ENCODE measurements around the gene NEO1.
A peak's percentile ranks its signal among the peaks of the same experiment; 100 is the strongest.

Gene NEO1

GRCh38 chr15:73033611-73034010 is 18.7 kb upstream of the NEO1 start:
- no peak for DNase-seq

DNA sequence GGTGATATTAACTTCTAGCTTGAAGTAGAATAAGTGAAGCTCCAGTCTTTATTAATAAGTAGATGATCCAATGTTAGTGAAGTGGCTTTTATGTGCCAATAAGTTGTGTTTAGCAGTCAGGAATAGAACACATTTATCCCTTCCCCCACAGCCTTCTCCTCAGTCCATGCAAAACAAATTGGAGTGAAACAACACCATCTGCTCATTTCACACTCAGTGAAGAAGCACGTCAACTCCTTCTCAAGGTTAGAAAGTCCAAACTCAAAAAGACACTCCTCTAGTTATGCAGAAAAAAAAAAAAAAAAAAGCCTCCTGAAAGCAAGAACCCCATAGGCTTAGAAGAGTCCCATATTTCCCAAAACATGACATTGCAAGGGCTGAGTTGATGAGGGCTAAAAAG is 18.0 kb upstream of the NEO1 start:
- no peak for DNase-seq

- DNase-seq, result no peak
Observed at GRCh38 chr15:73035221-73035620, 17.0 kb upstream of the NEO1 start.

- no peak for DNase-seq
Observed at GRCh38 chr15:73038220-73038619, 14.0 kb upstream of the NEO1 start.

- DNase-seq, result no peak
Observed at GRCh38 chr15:73046073-73046472, 6.2 kb upstream of the NEO1 start.

- DNase-seq, result no peak
Observed at GRCh38 chr15:73047882-73048281, 4.4 kb upstream of the NEO1 start.

- no peak for DNase-seq
Observed at GRCh38 chr15:73048624-73049295, 3.5 kb upstream of the NEO1 start.

DNA sequence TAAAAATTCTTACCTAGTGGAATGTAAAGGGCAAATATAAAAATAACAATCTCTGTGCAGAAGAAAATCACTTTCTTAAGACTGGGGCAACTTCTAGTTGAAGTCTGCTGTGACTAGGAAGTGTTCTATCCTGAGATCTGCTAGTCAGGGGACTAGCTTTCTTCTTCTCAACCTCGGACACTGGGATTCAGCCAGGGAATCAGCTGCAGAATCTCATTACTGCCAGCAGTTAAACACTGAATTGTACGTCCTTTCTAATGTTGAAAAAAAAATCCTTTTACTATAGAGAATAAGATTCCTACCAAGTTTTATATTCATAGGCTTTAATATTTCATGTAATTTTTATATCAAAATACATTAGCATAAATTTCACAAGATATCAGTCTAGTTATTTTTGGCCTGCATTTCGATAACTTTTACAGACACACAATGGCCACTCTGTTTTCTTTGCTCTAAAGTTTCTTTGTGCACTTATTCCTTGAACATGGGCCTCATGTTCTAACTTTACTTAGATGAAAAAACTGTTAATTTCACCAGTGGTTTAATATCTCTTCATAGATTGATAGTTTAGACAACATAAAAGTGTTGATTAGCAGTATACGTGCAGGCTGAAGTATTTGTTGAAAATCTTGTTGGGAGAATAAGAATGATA is 2.6 kb upstream of the NEO1 start:
- DNase-seq, result no peak

GRCh38 chr15:73050561-73051295 is 1.5 kb upstream of the NEO1 start:
- no peak for DNase-seq

GRCh38 chr15:73051391-73051806 is 864 bp upstream of the NEO1 start:
- no peak for DNase-seq

GRCh38 chr15:73052653-73053397 is 562 bp downstream of the NEO1 start:
- DNase-seq, result no peak

GRCh38 chr15:73053398-73053723 is 1.1 kb downstream of the NEO1 start:
- no peak for DNase-seq

GRCh38 chr15:73054417-73054953 is 2.2 kb downstream of the NEO1 start:
- DNase-seq, result no peak

- no peak for DNase-seq
Observed at GRCh38 chr15:73056460-73056859, 4.2 kb downstream of the NEO1 start.

DNA sequence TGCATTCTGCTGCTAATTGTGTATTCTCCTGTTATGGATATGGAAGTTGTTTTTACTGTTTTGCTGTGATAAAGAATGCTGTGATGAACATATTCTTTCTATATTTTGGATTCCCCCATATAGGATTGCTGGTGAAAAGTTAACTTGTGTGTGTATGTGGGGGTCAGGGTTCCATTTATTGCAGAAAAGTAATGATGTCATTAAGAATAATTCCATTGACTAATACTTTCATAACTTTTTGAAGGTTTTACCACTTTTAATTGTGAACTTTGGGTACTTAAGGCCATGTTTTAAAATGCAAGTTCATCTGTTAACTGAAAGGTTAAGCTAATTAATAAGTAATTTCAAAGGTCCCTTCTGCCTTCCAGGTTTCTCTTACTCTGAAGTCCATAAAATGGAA is 6.2 kb downstream of the NEO1 start:
- no peak for DNase-seq

- no peak for DNase-seq
Observed at GRCh38 chr15:73065114-73065513, 12.9 kb downstream of the NEO1 start.

DNA sequence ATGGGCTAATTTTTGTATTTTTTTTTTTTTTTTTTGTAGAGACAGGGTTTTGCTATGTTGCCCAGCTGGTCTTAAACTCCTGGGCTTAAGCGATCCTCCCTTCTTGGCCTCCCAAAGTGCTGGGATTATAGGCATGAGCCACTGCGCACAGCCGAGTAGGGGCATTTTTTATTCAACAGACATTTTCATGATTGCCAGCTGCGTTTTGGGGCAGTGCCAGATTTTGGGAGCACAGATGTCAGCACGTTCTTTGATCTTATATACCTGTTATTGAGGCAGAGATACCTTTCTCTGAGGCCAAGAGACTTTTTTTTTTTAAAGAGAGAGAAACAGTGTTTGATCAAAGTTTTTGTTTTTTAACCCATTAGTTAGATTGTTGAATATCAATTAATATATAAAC is 16.8 kb downstream of the NEO1 start:
- DNase-seq, result no peak

- no peak for DNase-seq
Observed at GRCh38 chr15:73072894-73073293, 20.6 kb downstream of the NEO1 start.

DNA sequence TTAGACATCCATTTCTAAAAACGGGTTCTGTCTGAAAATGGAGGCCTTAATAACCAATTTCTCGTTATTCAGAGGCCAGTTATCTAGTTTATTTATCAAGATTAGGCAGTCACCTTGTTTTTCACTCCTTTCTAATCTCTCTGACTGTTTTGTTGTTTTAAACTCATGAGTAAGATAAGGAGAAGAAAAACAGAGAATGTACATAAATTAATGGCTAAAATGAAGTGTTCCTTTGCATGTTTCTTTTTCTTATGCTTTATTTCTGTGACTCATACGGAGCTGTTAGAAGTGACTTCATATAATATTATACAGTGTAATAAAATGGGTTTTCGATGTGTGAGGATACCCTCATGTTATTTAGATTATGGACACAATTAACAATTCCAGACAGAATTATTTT is 22.0 kb downstream of the NEO1 start:
- no peak for DNase-seq

DNA sequence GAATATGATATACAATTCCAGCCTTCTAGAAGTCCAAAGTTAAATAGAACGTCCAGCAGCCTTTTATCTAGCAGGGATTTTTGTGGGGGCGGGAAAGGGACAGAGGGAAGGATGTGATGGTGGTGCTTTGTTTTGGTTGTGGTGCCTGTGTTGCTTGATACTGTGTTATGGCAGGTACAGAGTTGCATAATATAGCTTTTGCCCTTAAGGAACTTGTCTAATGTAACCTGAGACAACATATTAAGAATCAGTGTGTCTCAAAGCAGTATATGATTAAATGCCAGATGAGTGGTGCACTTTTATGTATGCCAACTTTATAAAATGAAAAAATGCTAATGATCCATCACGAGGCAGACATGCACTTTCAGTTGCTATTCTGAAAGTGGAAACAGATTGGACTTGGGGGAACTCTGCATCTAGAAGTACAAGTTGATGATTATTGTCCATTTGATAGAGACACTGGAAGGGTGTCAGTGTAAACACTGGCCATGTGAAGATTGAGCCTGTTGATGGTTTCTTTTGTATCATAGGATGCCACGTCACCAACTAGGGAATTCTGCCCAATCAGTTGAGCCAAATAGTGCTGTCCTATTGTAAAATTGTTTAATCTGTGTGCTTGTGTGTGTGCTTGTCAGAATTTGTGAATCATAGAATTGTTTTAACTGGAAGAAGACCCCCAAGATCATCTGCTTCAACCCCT is 23.0 kb downstream of the NEO1 start:
- no peak for DNase-seq

GRCh38 chr15:73078291-73078690 is 26.0 kb downstream of the NEO1 start:
- DNase-seq, result no peak

DNA sequence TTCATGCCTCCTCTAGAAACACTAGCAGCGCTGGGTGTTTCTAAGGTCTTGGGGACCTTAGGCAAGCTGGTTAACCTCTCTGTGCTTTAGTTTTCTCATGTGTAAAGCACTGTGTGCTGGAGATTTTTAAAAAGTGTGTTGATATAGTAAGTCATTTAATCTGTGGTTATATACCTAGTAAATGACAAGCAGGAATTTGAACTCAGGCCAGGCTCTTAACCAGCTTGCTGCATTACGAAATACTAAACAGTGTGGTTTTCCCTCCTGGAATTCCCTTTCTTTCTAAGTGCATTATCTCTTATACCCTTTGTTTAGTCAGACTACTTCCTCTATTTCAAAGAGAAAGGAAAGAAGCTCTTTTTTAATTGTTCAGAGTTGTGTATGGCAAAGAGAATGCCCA is 26.5 kb downstream of the NEO1 start:
- DNase-seq, result peak; percentile 73

DNA sequence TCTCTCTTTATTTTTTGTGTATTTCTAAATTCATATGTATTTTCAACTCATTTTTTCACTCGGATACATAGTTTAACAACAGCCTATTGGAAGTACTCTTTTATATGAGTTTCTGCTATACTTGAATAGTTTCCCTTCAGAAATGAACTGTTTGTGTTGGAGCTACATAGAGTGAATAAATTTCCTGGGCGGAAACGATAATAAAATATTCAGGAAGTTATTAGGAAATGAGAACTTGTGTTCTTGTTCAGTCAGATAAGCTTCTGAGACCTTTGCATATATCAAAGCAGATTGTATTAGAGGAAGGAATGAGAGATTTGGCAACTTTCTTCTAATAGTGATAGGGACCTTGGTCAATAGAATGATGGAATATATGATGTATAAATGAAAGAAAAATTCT is 27.3 kb downstream of the NEO1 start:
- DNase-seq, result peak; percentile 15

All from inflammatory macrophage treated with lipopolysaccharide for 4 hours (primary cell).